C4-2B (cell line): Measurements from ENCODE around the gene SLC34A3.

Experiments used
- ZFX ChIP-seq: fragments of 450-650 bp; IDR thresholded peaks from 2 replicates; pipeline ENCODE4 v1.6.1; 2017
- TF ChIP-seq, protein P1 (sequence below): fragments of 450-650 bp; conservative IDR thresholded peaks from 2 replicates; pipeline ENCODE4 v1.5.1; 2017; ENCODE audit warnings: mild to moderate bottlenecking

DNA sequence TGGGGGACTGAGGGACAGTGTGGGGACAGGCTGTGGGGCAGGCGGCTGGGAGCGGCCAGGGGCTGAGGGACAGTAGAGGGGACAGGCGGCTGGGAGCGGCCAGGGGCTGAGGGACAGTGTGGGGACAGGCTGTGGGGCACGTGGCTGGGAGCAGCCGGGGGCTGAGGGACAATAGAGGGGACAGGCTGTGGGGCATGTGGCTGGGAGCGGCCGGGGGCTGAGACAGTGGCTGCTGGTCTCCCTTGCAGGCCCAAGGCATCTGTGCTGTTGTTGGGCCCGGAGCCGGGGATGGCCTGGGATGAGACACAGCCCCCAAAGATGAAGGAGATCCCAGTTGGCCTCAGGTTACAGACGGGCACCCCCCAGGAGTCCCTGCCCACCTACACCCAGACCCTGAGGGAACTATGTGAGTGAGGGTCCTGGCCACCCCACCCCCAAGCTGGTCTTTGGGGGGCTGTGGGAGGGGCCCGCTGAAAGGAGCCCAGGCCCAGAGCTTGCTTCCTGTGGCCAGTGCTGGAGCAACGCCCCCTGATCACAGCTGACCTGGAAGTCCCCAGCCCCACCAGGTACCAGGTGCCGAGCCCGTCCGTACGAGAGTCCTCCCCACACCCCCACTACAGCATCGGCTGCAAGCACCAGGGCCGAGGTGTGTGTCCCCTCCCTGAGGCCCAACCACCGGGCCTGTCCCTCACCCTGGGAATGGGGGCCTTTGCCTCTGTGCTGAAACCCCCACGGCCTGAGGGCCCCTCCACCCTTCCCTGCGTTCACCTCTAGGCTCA is 21.0 kb downstream of the SLC34A3 start:
- TF ChIP-seq, protein P1, sequence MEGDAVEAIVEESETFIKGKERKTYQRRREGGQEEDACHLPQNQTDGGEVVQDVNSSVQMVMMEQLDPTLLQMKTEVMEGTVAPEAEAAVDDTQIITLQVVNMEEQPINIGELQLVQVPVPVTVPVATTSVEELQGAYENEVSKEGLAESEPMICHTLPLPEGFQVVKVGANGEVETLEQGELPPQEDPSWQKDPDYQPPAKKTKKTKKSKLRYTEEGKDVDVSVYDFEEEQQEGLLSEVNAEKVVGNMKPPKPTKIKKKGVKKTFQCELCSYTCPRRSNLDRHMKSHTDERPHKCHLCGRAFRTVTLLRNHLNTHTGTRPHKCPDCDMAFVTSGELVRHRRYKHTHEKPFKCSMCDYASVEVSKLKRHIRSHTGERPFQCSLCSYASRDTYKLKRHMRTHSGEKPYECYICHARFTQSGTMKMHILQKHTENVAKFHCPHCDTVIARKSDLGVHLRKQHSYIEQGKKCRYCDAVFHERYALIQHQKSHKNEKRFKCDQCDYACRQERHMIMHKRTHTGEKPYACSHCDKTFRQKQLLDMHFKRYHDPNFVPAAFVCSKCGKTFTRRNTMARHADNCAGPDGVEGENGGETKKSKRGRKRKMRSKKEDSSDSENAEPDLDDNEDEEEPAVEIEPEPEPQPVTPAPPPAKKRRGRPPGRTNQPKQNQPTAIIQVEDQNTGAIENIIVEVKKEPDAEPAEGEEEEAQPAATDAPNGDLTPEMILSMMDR = no peak
- TF ChIP-seq ZFX = no peak
